ENCODE data around the gene WDFY4.

WDFY4 gene

DNA sequence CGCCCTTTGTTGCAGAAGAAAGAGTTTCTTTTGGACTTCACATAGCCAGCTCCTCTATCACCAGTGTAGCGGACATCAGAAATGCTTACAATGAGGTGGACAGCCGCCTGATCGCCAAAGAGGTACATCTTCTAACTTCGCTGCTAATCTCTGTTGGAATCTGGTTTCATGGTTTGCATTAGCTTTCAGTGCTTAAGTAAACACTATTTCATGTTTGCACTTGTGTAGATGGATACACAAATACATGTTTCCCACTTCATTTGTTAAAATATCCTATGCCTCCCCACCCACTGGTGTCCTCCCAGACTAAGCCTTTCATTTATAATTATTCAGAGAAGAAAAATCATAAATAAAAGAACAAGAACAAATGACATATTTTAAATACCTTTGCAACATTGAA lies 103.9 kb downstream of the WDFY4 start:
- peaks cover 22% of the 10 kb centered on the region for H3K27me3 ChIP-seq
- no peak for DNase-seq
- no peaks in the 10 kb centered on the region for H3K4me1 ChIP-seq
- TF ChIP-seq, protein P1, sequence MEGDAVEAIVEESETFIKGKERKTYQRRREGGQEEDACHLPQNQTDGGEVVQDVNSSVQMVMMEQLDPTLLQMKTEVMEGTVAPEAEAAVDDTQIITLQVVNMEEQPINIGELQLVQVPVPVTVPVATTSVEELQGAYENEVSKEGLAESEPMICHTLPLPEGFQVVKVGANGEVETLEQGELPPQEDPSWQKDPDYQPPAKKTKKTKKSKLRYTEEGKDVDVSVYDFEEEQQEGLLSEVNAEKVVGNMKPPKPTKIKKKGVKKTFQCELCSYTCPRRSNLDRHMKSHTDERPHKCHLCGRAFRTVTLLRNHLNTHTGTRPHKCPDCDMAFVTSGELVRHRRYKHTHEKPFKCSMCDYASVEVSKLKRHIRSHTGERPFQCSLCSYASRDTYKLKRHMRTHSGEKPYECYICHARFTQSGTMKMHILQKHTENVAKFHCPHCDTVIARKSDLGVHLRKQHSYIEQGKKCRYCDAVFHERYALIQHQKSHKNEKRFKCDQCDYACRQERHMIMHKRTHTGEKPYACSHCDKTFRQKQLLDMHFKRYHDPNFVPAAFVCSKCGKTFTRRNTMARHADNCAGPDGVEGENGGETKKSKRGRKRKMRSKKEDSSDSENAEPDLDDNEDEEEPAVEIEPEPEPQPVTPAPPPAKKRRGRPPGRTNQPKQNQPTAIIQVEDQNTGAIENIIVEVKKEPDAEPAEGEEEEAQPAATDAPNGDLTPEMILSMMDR (IDR thresholded peaks at IDR 0.05; ENCODE audit: low read depth, low read length): no peak
- no peaks in the 10 kb centered on the region for H3K9me3 ChIP-seq
- H3K4me3 ChIP-seq (ENCODE audit: low read depth, low read length): no peak overlapping the region
- no peaks in the 10 kb centered on the region for H3K36me3 ChIP-seq

DNA sequence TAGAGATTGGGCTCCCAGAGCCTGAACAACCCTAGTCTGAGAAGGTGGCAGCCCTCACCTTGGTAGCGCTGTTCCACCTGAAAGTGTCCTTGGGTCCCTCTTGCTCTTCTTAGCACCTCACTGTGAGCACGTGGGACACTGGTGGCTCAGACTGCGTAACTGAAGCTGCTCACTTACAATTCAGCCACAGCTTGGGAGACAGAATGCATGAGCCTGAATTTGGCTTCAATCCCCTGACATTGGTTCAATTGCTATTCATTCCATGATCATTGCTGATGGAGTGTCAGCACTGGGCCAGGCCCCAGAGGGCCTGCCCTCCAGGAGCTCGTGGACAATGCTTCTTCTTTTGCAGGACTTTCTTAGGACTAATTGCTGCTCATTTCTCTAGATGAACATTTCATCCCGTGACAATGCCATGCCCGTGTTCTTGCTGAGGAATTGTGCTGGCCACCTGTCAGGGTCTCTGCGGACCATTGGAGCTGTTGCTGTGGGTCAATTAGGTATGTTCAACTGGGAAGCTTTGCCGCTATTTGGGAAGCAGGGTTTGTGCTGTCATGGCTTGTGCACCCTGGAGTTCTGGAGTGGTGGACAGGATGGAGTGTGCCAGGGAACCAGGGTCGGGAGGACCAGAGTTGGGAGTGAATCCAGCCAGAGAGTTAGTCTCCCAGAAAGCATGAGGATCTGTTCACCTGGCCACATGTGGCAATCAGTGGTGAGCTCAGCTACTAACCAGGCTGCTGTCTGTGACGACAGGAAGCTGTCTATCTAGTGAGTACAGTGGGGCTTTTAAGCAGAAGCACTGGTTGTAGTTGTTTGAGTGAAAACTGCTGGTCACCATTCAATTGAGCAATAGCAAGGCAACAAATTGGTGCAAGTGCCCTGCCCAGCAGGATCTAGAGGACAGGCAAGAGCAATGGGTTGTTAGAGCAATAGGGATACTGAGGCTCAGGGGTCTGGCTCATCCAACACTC lies 105.1 kb downstream of the WDFY4 start:
- no peaks in the 10 kb centered on the region for H3K36me3 ChIP-seq
- no peaks in the 10 kb centered on the region for H3K9me3 ChIP-seq
- no peak overlapping the region for H3K4me3 ChIP-seq (ENCODE audit: low read depth, low read length)
- peaks cover 22% of the 10 kb centered on the region for H3K27me3 ChIP-seq
- H3K4me1 ChIP-seq: no peaks in the 10 kb centered on the region
- DNase-seq: no peak
- TF ChIP-seq, protein P1 (IDR thresholded peaks at IDR 0.05; ENCODE audit: low read depth, low read length): no peak

DNA sequence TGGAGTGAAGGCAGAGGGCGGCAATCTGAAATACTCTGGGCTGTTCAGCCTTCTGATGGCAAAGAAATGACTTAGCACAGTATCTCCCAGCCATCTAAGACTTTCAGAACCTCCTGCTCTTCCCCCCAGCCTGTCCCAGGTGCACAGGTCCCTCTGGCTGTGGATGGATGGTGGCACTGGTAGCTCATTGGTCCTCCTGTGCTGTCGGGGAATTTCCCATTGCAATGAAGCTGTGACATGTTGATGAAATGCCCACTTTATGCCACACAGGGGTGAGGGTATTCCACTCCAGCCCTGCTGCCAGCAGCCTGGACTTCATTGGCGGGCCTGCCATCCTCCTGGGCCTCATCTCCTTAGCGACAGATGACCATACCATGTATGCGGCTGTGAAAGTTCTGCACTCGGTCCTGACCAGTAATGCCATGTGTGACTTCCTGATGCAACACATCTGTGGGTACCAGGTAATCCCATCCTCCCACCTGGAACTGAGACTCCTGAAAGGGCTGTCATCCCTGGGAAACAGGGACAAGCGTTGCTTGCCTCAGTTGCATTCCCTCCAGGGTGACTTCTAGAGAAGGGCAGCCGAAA lies 105.9 kb downstream of the WDFY4 start:
- H3K36me3 ChIP-seq: no peaks in the 10 kb centered on the region
- TF ChIP-seq, protein P1 (IDR thresholded peaks at IDR 0.05; ENCODE audit: low read depth, low read length): no peak
- no peaks in the 10 kb centered on the region for H3K9me3 ChIP-seq
- H3K4me3 ChIP-seq (ENCODE audit: low read depth, low read length): no peak overlapping the region
- peaks cover 22% of the 10 kb centered on the region for H3K27me3 ChIP-seq
- no peak for DNase-seq
- no peaks in the 10 kb centered on the region for H3K4me1 ChIP-seq

DNA sequence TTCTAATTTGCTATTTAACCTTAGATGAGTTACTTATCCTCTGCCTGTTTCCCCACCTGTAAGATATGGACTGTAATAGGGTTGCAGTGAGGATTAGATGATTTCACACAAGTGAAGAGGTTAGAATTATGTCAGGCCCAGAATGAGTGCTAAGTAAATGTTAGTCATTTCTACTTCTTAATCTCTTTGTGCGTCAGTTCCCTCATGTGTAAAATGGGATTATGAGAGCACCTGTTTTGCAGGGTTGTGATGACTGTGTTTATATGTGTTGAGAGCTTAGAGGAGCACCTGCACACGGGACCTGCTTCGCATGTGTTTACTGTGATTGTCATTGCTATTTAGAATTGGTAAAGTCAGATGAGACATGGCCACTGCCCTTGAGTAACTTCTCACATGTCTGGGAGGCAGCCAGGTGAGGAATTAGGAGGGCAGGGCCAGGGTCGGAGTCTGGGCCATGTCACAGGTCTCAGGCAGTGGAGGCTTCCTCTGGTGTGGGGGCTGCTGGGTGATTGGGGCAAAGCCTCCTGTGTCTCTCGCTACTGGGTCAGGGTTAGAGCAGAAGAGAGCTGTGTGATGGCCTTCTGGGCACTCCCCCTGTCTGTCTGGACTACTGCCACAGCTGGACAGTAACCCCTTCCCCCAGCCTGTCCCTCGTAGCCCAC lies 106.7 kb downstream of the WDFY4 start:
- TF ChIP-seq, protein P1 (IDR thresholded peaks at IDR 0.05; ENCODE audit: low read depth, low read length): no peak
- H3K4me3 ChIP-seq (ENCODE audit: low read depth, low read length): no peak overlapping the region
- no peaks in the 10 kb centered on the region for H3K9me3 ChIP-seq
- no peaks in the 10 kb centered on the region for H3K36me3 ChIP-seq
- peaks cover 22% of the 10 kb centered on the region for H3K27me3 ChIP-seq
- H3K4me1 ChIP-seq: no peaks in the 10 kb centered on the region
- no peak for DNase-seq

- H3K27me3 ChIP-seq: peaks cover 22% of the 10 kb centered on the region
- TF ChIP-seq, protein P1 (IDR thresholded peaks at IDR 0.05; ENCODE audit: low read depth, low read length): no peak
- no peak overlapping the region for H3K4me3 ChIP-seq (ENCODE audit: low read depth, low read length)
- DNase-seq: no peak
- H3K9me3 ChIP-seq: no peaks in the 10 kb centered on the region
- H3K36me3 ChIP-seq: no peaks in the 10 kb centered on the region
- H3K4me1 ChIP-seq: no peaks in the 10 kb centered on the region
Measured at GRCh38 chr10:48792121-48792520, 107.4 kb downstream of the WDFY4 start.
